ELF-1 (cell line): ENCODE measurements around the gene RILP.

ENCODE experiments used
- DNase-seq: peaks from one replicate; pipeline ENCODE4 v3.0.0-alpha.2; 2016; ENCODE audit warnings: low read depth, low spot score

The RILP gene

DNA sequence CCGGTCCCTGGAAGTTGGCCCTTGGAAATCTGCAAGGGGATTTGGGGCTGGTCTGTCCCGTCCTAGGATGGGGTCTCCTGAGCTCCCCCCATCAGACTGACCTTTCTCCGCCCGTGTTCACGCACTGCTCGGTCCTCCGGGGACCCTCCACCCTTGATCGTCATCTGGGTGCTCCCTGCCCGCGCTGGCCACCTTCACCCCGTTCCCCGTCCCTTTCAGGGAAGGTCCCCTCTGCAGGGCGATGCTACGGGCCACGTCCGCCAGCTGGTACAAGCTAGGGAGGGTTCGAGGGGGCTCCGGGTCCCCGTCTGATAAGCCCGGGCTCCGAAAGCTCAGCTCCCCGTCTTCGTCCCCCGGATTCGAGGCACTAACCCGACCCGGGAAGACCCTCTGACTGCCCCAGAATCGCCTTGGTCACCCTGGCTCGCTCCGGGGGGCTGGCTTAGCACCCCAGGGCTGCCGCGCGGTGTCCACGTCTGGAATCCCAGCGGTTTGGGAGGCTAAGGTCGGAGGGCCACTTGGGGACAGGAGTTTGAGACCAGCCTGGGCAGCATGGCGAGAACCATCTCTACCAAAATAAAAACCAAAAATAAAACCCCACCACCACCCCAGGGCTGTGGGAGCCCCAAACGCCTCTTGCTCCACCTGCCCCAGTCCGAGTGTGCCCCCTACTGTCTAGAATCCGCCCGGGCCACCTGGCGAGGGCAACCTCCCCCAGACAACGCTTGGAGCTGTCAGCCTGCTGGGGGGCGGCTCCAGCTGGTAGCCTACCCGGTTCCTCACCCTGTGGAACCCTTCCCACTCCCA is 20.0 kb downstream of the RILP start:
- peak; percentile 80 for DNase-seq

- peak; percentile 99 for DNase-seq
These were observed 20.7 kb downstream of the RILP start for GRCh38 chr17:1628856-1629503.

- peak; percentile 93 for DNase-seq
These were observed 21.4 kb downstream of the RILP start, which contains the start of gene SLC43A2 for GRCh38 chr17:1627982-1628855. SLC43A2 (minus strand) TSS chr17:1628834; CDS start chr17:1627874, 960 bp downstream.

GRCh38 chr17:1627182-1627981 is 22.3 kb downstream of the RILP start:
- DNase-seq, result no peak

DNA sequence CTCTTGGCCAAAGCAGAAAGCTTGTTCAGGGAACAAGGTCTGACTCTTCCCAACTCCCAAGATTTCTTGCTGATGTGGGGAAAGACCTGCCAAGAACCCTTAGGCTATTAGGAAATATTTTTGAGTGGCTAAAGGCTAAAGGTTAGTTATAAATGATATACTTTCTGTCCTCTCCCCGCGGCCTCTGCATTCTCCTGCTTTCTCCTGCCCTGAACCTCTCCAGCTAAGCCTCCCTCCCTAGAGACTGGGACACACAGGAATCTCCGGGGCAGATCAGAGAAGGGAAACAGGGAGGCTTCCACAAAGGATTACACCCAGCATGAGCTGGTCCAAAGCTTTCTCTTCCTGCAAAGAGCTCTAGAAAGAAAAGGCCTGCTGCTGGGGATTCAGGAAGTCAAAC is 23.3 kb downstream of the RILP start:
- no peak for DNase-seq

DNA sequence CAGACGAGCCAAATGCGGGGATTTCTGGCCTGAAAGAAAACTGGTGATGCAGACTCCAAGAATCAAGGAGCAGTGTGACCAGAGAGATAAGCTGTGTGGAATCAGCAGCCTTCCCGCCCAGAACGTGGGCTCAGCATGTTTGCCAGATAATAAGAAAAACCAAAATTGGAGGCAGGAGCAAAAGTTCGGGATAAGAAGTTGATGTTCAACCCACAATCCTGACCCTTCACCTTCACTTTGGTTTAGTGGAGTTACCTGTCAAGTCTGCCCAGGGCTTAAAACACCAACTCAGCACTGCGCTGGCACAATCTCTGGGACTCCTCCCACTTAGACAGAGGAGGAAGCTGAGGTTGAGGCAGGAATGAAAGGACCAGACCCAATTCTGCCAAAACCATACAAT is 24.1 kb downstream of the RILP start:
- no peak for DNase-seq

- no peak for DNase-seq
These were observed 24.6 kb downstream of the RILP start for GRCh38 chr17:1625053-1625452.

DNA sequence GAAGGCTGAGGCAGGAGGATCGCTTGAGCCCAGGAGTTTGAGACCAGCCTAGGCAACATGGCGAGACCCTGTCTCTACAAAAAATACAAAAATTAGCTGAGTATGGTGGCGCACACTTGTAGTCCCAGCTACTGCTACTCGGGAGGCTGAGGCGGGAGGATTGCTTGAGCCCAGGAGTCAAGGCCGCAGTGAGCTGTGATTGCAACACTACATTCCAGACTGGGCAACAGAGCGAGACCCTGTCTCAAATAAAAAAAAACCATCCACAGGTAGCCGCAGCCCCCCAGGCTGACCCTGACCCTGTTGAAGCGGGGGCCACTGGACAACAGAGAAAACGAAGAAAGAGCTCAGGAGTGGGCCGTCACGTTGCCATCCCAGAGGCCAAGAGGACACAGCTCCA is 25.0 kb downstream of the RILP start:
- DNase-seq, result no peak

DNA sequence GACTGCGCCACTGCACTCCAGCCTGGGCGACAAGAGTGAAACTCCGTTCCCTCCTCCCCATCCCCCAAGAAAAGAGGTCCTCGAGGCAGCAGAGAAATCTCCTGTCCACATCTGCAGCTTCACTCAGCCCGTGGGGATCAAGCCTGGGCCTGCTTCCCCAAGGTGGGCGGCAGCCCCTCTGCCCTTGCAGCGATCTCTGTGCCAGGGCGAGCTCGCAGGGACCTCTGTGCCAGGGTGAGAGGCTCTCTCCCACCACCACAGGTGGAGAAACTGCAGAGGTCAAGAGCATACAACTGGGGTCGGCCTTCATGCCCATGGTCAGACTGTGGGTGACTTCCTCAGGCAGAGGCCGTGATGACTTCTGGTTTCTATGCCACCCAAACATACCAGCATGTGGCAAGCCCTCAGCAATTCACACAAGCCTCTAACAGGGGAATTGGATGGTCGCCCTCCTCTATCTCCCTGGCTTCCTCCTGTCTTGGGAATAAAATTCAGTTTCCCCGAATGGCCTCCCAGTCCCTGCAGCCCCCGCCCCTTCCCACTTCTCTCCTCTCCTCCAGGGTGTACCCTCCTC is 26.5 kb downstream of the RILP start:
- DNase-seq, result no peak

DNA sequence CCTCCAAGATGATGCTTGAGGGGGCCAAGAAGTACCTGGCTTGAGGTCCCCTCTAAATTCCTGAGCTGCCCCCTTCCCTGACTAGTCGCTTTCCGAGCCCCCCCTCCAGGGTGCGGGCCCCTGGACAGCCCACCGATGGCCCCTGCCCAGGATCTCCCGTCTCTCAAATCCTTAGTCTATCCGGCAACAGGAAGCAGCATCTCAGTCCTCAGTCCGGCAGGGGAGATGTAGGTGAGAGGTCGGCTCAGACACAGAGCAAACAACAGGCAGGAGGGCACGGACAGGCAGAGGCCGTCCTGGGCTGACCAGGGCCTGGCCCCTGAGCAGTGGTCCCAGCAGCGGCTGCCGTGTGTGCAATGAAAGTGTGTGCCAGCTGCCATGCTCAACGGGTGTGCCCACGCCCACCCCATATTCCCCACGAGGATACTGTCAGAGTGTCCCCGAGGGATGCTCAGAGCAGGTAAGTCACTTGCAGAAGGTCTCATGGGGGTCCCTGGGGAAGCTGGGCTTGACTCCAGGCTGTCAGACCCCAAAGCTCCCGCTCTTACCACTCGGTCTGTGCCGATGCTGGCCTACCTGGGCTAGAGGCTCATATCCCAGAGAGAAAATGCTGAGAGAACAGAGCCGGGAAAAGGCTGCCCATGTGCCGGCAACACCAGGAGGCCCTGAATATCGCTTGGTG is 28.3 kb downstream of the RILP start:
- no peak for DNase-seq

DNA sequence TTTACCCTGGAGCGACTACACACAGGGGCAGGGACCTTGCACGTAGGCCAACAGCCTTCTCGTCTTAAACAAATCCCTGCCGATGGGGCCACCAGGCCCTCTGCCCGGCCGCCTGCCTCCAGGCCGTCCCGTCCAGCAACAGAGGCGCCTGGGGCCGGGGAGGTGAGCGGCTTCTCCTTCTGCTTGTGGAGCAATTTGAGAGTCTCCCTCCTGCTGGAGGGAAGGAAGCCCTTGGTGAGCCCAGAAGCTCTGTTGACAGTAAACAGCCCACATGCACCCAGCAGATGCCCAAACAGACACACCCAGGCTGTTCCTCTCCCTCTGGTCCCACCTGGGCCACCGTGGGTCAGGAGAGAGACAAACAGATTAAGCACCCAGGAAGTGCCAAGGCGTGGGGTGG is 29.2 kb downstream of the RILP start:
- DNase-seq, result peak; percentile 88

DNA sequence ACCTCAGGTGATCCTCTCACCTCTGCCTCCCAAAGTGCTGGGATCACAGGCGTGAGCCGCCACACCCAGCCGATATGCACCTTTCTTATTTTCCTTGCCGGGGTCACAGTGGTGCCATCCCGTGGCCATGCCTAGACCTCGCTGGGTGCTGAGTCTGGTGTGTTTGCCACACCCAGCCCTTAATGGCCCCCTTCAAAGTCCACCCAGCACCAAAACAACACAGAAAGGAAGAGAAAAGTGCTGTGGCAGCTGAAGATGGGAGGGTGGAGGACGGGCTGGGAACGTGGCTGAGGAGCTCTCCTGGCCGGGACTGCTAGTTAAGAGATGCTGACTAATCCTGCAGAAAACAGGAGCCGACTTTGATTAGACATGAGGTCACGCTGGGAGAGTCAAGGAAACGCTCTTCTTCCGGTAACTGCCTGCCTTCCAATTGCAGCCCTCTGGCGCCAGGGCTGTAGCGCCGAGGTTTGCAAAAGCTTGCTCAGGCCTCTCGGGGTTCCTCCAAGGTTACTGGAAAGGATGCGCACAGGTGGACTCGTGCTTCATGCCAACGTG is 32.0 kb downstream of the RILP start:
- peak; percentile 82 for DNase-seq

DNA sequence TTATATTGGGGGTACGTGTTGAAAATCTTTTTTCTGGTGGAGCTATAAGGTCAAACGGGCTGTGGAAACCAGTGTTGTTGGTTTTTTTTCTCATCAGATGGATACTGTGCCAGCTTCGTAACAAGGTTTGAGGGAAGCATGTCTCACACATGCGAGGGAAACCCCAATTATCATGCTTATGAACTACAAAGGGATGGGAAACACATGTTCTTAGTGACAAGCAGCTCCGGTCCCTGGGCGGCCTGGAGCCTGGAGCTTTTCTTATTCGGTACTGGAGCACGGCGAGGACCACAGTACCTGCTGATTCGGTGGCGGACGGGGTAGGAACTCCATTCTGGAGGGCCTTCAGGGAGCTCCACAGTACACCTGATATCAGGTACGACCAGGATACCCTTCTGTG is 33.6 kb downstream of the RILP start:
- DNase-seq, result no peak

- DNase-seq, result no peak
These were observed 37.3 kb downstream of the RILP start for GRCh38 chr17:1612400-1612799.

DNA sequence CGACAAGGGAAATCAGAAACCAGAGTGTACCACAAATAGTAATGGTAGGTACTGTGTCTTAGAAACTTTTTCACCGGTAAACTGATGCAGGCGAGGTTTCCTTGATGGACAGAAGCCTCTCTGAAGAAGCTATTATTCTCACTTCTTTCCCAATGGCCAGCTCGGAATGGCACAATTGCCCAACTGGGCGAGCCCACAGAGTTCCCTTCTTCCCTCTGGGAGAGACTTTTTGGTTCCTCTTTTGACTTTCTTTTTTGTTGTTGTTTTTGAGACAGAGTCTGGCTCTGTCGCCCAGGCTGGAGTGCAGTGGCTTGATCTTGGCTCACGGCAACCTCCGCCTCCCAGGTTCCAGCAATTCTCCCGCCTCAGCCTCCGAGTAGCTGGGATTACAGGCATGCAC is 38.0 kb downstream of the RILP start:
- no peak for DNase-seq

DNA sequence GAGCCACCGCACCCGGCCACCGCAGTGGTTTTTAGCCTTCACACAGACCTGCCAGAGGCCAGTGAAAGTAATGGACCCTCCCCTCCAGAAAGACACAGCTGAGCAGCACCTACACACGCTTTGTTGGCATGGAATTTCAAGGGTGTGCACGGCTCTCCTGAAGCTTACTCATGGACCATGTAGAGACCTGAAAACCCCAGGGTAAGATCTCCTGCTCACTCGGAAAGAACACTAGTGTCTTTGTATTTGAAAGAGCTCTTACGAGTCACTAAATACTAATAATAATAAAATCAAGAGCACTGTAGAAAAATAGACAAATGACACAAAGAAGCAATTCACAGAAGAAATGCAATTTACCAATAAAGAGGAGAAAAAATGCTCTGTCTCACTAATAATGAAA is 41.0 kb downstream of the RILP start:
- DNase-seq, result no peak

DNA sequence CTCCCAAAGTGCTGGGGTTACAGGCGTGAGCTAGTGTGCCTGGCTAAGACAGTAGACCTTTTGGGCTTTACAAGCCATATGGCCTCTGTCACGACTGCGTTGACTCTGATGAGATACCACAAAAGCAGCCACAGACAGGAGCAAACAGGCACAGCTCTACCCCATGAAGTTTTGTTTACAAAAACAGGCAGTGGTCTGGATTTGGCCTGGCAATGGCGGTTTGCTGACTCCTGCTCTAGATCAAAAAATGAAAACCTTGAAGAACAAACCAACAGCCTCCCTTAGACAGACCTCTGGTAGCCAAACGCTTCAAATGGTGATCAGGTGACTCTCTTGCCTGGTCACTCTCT is 41.7 kb downstream of the RILP start:
- no peak for DNase-seq

GRCh38 chr17:1606352-1606985 is 43.2 kb downstream of the RILP start:
- no peak for DNase-seq

GRCh38 chr17:1605681-1606351 is 43.9 kb downstream of the RILP start:
- DNase-seq, result no peak
